Esophagus squamous epithelium (tissue), 4 donors: Measurements from ENCODE around the gene SFTPD.

ENCODE experiments used
- CTCF ChIP-seq, 6 experiments: fragments of 450-650 bp in 4 of 6; fragments of 200-600 bp in 2 of 6; sonication (generic) in 2 of 6; IDR thresholded peaks; one replicate each; pipeline ENCODE4 v1.5.1; 2016 to 2019; ENCODE audit warnings: antibody characterized with exemption in 6 of 6, mild to moderate bottlenecking in 4 of 6, moderate library complexity in 4 of 6
- POLR2A ChIP-seq, 4 donors: fragments of 450-650 bp; IDR thresholded peaks; one replicate each; pipeline ENCODE4 v1.6.1; 2017; ENCODE audit warnings: antibody characterized with exemption in 4 of 4, mild to moderate bottlenecking in 4 of 4, moderate library complexity in 3 of 4

- TF ChIP-seq CTCF (IDR thresholded peaks at IDR 0.05) = no peak
- TF ChIP-seq POLR2A (IDR thresholded peaks at IDR 0.05) = no peak
These were observed 22.9 kb downstream of the SFTPD start for GRCh38 chr10:79926037-79926436.
